PC-3 (cell line): ENCODE measurements around the gene MAGEA8.
"Not testable (repeated sequence)": the region's sequence is repeated elsewhere in the genome, so short reads cannot be mapped to it uniquely, and the experiment has no call there.

Experiments used
- EZH2 ChIP-seq: fragments of 300-600 bp; sonication (generic); IDR thresholded peaks from one replicate; pipeline ENCODE4 v1.6.1; 2017; ENCODE audit warnings: antibody characterized with exemption, mild to moderate bottlenecking, low read length; ENCODE audit not compliant: unreplicated experiment
- EZH2phosphoT487 ChIP-seq: fragments of 300-600 bp; sonication (generic); IDR thresholded peaks from 2 replicates; pipeline ENCODE4 v1.6.1; 2018; ENCODE audit warnings: mild to moderate bottlenecking, antibody characterized with exemption, low read length, borderline replicate concordance
- TF ChIP-seq, protein P1 (sequence below): fragments of 300-600 bp; sonication (generic); conservative IDR thresholded peaks from 2 replicates; pipeline ENCODE4 v1.5.1; 2017; ENCODE audit warnings: antibody characterized with exemption, low read depth, mild to moderate bottlenecking, low read length

DNA sequence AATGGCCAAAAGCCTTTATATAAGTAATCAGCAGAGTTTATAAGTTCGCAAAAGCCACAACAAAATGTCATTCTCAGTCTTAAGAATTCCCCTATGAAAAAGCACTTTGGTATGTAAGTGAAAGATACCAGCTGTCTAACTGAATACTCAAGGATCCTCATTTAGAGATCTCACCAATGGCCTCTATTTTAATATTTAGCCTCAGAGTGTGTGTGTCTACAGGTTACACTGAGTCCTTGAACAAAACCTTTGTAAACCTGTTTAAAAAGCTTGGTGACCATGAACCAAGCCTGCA, 46.9 kb downstream of the MAGEA8 start:
- TF ChIP-seq, protein P1, sequence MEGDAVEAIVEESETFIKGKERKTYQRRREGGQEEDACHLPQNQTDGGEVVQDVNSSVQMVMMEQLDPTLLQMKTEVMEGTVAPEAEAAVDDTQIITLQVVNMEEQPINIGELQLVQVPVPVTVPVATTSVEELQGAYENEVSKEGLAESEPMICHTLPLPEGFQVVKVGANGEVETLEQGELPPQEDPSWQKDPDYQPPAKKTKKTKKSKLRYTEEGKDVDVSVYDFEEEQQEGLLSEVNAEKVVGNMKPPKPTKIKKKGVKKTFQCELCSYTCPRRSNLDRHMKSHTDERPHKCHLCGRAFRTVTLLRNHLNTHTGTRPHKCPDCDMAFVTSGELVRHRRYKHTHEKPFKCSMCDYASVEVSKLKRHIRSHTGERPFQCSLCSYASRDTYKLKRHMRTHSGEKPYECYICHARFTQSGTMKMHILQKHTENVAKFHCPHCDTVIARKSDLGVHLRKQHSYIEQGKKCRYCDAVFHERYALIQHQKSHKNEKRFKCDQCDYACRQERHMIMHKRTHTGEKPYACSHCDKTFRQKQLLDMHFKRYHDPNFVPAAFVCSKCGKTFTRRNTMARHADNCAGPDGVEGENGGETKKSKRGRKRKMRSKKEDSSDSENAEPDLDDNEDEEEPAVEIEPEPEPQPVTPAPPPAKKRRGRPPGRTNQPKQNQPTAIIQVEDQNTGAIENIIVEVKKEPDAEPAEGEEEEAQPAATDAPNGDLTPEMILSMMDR = not testable (repeated sequence)
- not testable (repeated sequence) for TF ChIP-seq EZH2phosphoT487, EZH2
